Measurements from ENCODE around the gene VEGFA. TPM values are rescaled to one million over a fixed set of nuclear protein-coding genes. Genes with fewer than 3 reads are reported as not detected.

The VEGFA gene
- total and polyA plus RNA-seq, 2 of the 8 experiments (the other 6 are each of a cell fraction or from before 2014, with no cell fraction given) = 42.2 to 58.5 TPM

- peaks cover 30 to 92% (median 74%) of the 10 kb centered on the region in 4 experiments for H3K36me3 ChIP-seq (ENCODE audit: control insufficient read depth in 2 of 4, insufficient read depth in 4 of 4, low read length in 3 of 4)
Measured at GRCh38 chr6:43780941-43781928, 11.2 kb downstream of the VEGFA start.

More at GRCh38 chr6:43780941-43781928, 11.2 kb downstream of the VEGFA start:
- Histone ChIP-seq H3K4ac (replicated peaks; ENCODE audit: insufficient read length, low read depth, low read length) (no peak overlapping the region), H3K9me3 (ENCODE audit: insufficient read depth in 2 of 2, low read depth in 1 of 2, low read length in 1 of 2) (no peaks in the 10 kb centered on the region), H3K23ac (ENCODE audit: insufficient read length) (no peak overlapping the region), H2BK20ac (ENCODE audit: low read length) (no peak overlapping the region), H2AK5ac (ENCODE audit: low read depth, low read length) (no peak overlapping the region), H3K27me3 (replicated peaks in 1 of 4; ENCODE audit: control insufficient read depth in 3 of 4, extremely low read depth in 1 of 4, insufficient read depth in 3 of 4, low read length in 3 of 4) (no peaks in the 10 kb centered on the region), H3K9ac (replicated peaks in 1 of 4; ENCODE audit: extremely low read depth in 1 of 4, low read depth in 3 of 4, low read length in 3 of 4) (no peak overlapping the region), H4K5ac (ENCODE audit: insufficient read length, low read depth, low read length) (no peak overlapping the region), H3K4me2 (ENCODE audit: insufficient read depth in 1 of 2, low read depth in 2 of 2, low read length in 2 of 2) (no peak overlapping the region), H2BK120ac (replicated peaks; ENCODE audit: low read depth, low read length) (no peak overlapping the region), H2BK5ac (ENCODE audit: low read depth, low read length) (no peak overlapping the region; the same call in 1 of the 2 replicates), H4K91ac (replicated peaks; ENCODE audit: insufficient read length, low read length) (no peak overlapping the region), H3K79me1 (ENCODE audit: low read depth, low read length) (peaks cover 15% of the 10 kb centered on the region), H2BK12ac (ENCODE audit: low read depth, low read length) (no peak overlapping the region), H4K20me1 (replicated peaks in 1 of 2; ENCODE audit: control insufficient read depth in 1 of 2, insufficient read depth in 2 of 2, low read length in 2 of 2) (peaks cover 7 to 22% of the 10 kb centered on the region in 2 experiments), H3K4me3 (ENCODE audit: extremely low read depth in 1 of 4, insufficient read depth in 2 of 4, low read depth in 3 of 4, low read length in 4 of 4) (no peak overlapping the region), H2BK15ac (ENCODE audit: low read length) (no peak overlapping the region), H3K18ac (ENCODE audit: extremely low read depth, low read length) (no peak overlapping the region), H3K79me2 (ENCODE audit: control insufficient read depth in 1 of 2, insufficient read depth in 2 of 2, low read length in 2 of 2) (peaks cover under 1 to 15% of the 10 kb centered on the region in 2 experiments; a peak in 3 of 4 replicates), H3K14ac (ENCODE audit: insufficient read length) (no peak overlapping the region), H4K8ac (ENCODE audit: extremely low read depth, insufficient read depth, low read length) (peak overlapping the region; percentile 63), H3K56ac (replicated peaks; ENCODE audit: insufficient read length, low read depth, low read length) (no peak overlapping the region), H3K4me1 (replicated peaks in 1 of 4; ENCODE audit: control insufficient read depth in 3 of 4, insufficient read depth in 4 of 4, low read length in 3 of 4) (no peaks in the 10 kb centered on the region), H3K23me2 (ENCODE audit: low read depth, low read length) (no peaks in the 10 kb centered on the region), H2AFZ (ENCODE audit: low read length) (no peak overlapping the region), H3K27ac (ENCODE audit: low read depth, low read length) (no peak overlapping the region)
- no peak for TF ChIP-seq EP300 (IDR thresholded peaks at IDR 0.05; ENCODE audit: borderline replicate concordance in 1 of 2, low read depth in 2 of 2, low read length in 2 of 2)
- TF ChIP-seq USF2 (IDR thresholded peaks at IDR 0.05; ENCODE audit: low read length) = no peak
- no peak for TF ChIP-seq BCL11A (IDR thresholded peaks at IDR 0.05; ENCODE audit: low read depth in 2 of 2, low read length in 2 of 2)
- no peak for TF ChIP-seq ZNF274 (IDR thresholded peaks at IDR 0.05; ENCODE audit: borderline replicate concordance, extremely low read depth, low read length)
- TF ChIP-seq KDM5A (IDR thresholded peaks at IDR 0.05; ENCODE audit: low read length) = no peak
- TF ChIP-seq E2F6 (IDR thresholded peaks at IDR 0.05) = no peak
- POLR2A ChIA-PET (ENCODE audit: partially characterized antibody) = interaction anchor here (0.8 to 3.3 kb wide), 5 partner anchors 8 to 38 kb away, joined by 3 to 22 read pairs (median 4); partner anchors contain the start of gene VEGFA
- WGBS, 2 experiments (ENCODE audit: extremely low coverage in 1 of 2, insufficient coverage in 1 of 2, insufficient read length in 1 of 2, insufficient replicate concordance in 2 of 2, low coverage in 1 of 2, low lambda C conversion rate in 2 of 2, missing lambda C conversion rate in 1 of 2) = 87% methylated on average over 23 of the region's 24 CpGs; no CpG with 5 or more reads in 1 of the 2 experiments
- FAIRE-seq (no peak), DNase-seq (ENCODE audit: low read depth in 1 of 2, low spot score in 2 of 2) (no peak)
- CTCF ChIA-PET (ENCODE audit: partially characterized antibody) = interaction anchor here (1.3 to 1.7 kb wide), 4 partner anchors 17 to 103 kb away, joined by 3 to 5 read pairs (median 3); no protein-coding TSS in a partner anchor
